Effector memory CD8-positive, alpha-beta T cell (primary cell): Measurements from ENCODE around the gene PPP1R7.
A peak's percentile ranks its signal among the peaks of the same experiment; 100 is the strongest.

Source experiments
- ATAC-seq: fragments of 150-1000 bp; cut with Tn5 transposase; replicated peaks from 2 replicates; pipeline ENCODE4 v1.10.0; 2021; ENCODE audit warnings: mild to moderate bottlenecking, moderate library complexity
- DNase-seq, 3 experiments: peaks; one replicate each; pipeline ENCODE4 v3.0.0; 2021
- H3K27ac Mint-ChIP-seq, 2 donors: one replicate each; pipeline ENCODE4 v1.8.0; 2022; ENCODE audit warnings: mild to moderate bottlenecking in 2 of 2, mixed read lengths in 2 of 2, moderate library complexity in 2 of 2
- H3K27me3 Mint-ChIP-seq, 2 donors: one replicate each; pipeline ENCODE4 v1.8.0; 2022; ENCODE audit warnings: mixed read lengths in 2 of 2
- H3K36me3 Mint-ChIP-seq: one replicate; pipeline ENCODE4 v1.8.0; 2022; ENCODE audit warnings: mild to moderate bottlenecking, moderate library complexity, mixed read lengths; ENCODE audit not compliant: insufficient read depth
- H3K4me1 Mint-ChIP-seq, 2 donors: one replicate each; pipeline ENCODE4 v1.8.0; 2022; ENCODE audit warnings: low read depth in 2 of 2, mixed read lengths in 2 of 2
- H3K4me3 Mint-ChIP-seq, 2 donors: one replicate each; pipeline ENCODE4 v1.8.0; 2022; ENCODE audit warnings: mild to moderate bottlenecking in 2 of 2, mixed read lengths in 2 of 2, moderate library complexity in 2 of 2
- H3K9me3 Mint-ChIP-seq, 2 donors: one replicate each; pipeline ENCODE4 v1.8.0; 2022; ENCODE audit warnings: mixed read lengths in 2 of 2

The PPP1R7 gene

GRCh38 chr2:241126771-241127202 lies 23.5 kb upstream of the PPP1R7 start:
- Mint-ChIP-seq H3K27me3 (no peaks in the 10 kb centered on the region), H3K4me3 (no peak overlapping the region), H3K4me1 (peaks cover 11 to 14% of the 10 kb centered on the region in 2 donors), H3K9me3 (no peaks in the 10 kb centered on the region), H3K36me3 (peaks cover 5% of the 10 kb centered on the region), H3K27ac (no peak overlapping the region)
- no peak for ATAC-seq
- DNase-seq, result no peak

DNA sequence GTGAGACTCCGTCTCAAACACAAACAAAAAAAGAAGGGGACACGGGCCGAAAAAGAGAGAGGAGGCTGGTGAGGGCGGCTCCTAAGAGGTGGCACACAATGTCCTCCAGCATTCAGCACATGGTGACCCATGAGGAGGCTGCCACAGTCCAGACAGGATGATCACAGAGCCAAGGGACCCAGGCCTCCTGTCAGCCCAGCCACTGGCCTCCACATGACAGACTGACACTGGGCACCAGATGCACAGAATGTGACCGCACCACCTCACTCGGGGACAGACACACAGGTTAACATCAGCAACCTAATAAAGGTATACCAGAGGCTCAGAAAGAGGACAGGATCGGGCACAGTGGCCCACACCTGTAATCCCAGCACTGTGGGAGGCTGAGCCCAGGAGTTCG lies 22.0 kb upstream of the PPP1R7 start:
- Mint-ChIP-seq H3K4me3 (peak overlapping the region in 1 of 2 donors; percentile 44), H3K27ac (peak overlapping the region; percentile 95 to 97), H3K27me3 (no peaks in the 10 kb centered on the region), H3K36me3 (peaks cover 12% of the 10 kb centered on the region), H3K4me1 (peaks cover 11 to 14% of the 10 kb centered on the region in 2 donors), H3K9me3 (no peaks in the 10 kb centered on the region)
- no peak for DNase-seq
- ATAC-seq, result no peak

DNA sequence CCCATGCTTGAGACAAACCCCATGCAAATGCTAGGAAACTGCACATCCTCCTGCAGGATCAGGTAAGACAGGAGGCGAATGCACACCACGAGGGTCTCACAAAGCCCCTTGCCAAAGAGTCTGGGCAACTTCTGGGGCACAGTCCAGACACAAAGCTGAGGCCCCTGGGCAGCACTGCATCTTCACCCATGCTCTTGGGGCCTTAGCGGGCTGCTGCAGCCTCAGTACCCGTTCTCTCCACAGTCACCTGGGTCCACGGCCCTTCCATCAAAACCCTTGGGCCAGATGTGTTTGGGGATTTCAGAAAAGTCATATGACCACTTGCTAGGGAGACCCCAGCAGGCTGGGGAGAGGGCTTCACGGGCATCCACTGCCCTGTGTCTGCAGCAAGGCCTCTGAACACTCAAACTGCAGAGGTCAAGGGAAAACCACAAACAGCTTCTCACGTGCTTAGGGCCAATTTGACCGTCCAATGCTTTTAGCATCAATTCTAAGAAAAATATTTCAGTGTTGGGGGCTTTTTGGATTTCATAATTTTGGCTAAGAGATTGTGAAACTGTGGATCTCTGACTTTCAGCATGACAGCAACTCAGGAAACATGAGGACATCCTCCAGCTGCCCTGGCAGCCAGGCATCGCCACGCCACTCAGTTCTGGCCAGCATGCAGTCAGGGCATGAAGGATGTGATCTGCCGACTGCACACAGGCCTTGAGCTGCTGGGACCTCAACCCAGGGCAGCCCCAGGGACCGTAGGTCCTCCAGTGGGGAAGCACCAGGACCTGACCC lies 21.0 kb upstream of the PPP1R7 start:
- Mint-ChIP-seq H3K4me1 (peaks cover 11 to 14% of the 10 kb centered on the region in 2 donors), H3K27ac (peak overlapping the region; percentile 64 to 86), H3K4me3 (no peak overlapping the region), H3K36me3 (peaks cover 12% of the 10 kb centered on the region), H3K9me3 (no peaks in the 10 kb centered on the region), H3K27me3 (no peaks in the 10 kb centered on the region)
- DNase-seq (no peak), ATAC-seq (no peak)

- peak overlapping the region in 1 of 2 donors; percentile 32 for H3K27ac Mint-ChIP-seq
- H3K9me3 Mint-ChIP-seq, result no peaks in the 10 kb centered on the region
- no peak for ATAC-seq
- peaks cover 12% of the 10 kb centered on the region for H3K36me3 Mint-ChIP-seq
- peaks cover 11 to 14% of the 10 kb centered on the region in 2 donors for H3K4me1 Mint-ChIP-seq
- H3K27me3 Mint-ChIP-seq, result no peaks in the 10 kb centered on the region
- no peak overlapping the region for H3K4me3 Mint-ChIP-seq
- DNase-seq, result no peak
Measured at GRCh38 chr2:241130316-241130715, 20.0 kb upstream of the PPP1R7 start.

- no peaks in the 10 kb centered on the region for H3K27me3 Mint-ChIP-seq
- no peak overlapping the region for H3K4me3 Mint-ChIP-seq
- H3K27ac Mint-ChIP-seq, result no peak overlapping the region
- DNase-seq (no peak), ATAC-seq (no peak)
- H3K4me1 Mint-ChIP-seq, result peaks cover 11 to 14% of the 10 kb centered on the region in 2 donors
- H3K36me3 Mint-ChIP-seq, result peaks cover 12% of the 10 kb centered on the region
- no peaks in the 10 kb centered on the region for H3K9me3 Mint-ChIP-seq
Measured at GRCh38 chr2:241131531-241131930, 18.7 kb upstream of the PPP1R7 start.

DNA sequence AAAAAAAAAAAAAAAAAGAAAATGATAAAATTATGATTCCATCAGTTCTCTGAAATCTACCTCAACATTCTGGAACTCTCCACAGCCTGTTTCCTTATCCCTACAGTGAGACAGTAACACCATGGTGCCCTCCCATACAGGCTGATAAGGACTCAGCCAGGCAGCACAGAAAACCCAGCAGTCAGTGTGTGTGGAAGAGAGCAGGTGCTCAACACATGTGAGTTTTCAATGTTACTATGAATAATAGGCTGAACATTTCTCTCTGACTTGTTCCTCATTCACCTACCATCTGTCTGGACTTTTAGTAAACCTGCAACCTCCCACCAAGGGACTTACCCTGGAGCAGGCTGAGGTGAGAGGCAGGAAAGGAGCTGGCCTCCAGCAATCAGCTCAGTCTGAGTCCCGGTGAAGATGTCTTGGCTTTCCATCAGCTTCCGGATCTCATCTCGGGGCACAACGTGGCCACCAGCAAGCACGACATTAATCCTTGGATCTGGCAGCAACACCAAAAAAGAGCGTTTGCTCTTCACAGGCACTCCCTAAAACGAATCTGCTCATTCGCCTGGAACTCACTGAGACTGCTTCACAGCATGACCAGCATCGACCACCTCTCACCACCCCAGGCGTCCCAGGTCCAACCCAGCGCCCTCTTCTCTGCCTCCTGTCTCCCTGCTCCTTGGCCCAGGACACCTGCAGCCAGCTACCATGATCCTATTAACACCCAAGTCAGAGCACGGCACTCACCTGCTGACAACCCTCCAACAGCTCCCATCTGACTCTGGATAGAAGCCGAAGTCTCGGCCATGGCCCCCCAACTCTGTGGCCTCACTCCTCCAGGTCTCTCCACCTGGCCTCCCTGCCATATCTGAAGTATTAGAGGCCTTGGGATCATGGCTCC lies 17.5 kb upstream of the PPP1R7 start:
- Mint-ChIP-seq H3K4me3 (no peak overlapping the region), H3K4me1 (peaks cover 5 to 8% of the 10 kb centered on the region in 2 donors), H3K27me3 (no peaks in the 10 kb centered on the region), H3K36me3 (peaks cover 12% of the 10 kb centered on the region), H3K9me3 (no peaks in the 10 kb centered on the region), H3K27ac (no peak overlapping the region)
- no peak for DNase-seq
- no peak for ATAC-seq

GRCh38 chr2:241133436-241133820 lies 16.8 kb upstream of the PPP1R7 start:
- Mint-ChIP-seq H3K27me3 (no peaks in the 10 kb centered on the region), H3K4me3 (no peak overlapping the region), H3K36me3 (peaks cover 12% of the 10 kb centered on the region), H3K27ac (no peak overlapping the region), H3K9me3 (no peaks in the 10 kb centered on the region), H3K4me1 (peaks cover 0 to 5% of the 10 kb centered on the region in 2 donors)
- no peak for ATAC-seq
- DNase-seq, result no peak

DNA sequence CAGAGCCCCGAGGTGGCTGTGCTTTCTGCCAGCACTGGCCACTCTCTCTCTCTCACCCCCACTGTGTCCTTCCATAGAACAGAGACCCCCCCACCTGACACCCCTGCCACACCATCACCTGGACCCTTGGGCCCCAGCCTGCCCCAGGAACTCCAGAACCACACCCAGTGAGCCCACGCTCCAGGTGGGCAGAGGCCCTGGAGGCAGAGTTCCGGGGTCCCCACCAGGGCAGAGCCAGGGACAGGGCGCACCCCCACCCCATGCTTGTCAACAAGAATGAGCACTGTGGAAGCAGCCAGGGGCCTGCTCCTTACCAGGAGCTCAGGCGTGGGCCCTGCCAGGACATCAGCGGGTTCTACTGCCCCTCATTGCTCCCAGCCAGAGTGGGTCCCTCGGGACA lies 15.6 kb upstream of the PPP1R7 start:
- no peak overlapping the region for H3K27ac Mint-ChIP-seq
- H3K36me3 Mint-ChIP-seq, result peaks cover 9% of the 10 kb centered on the region
- ATAC-seq, result no peak

DNA sequence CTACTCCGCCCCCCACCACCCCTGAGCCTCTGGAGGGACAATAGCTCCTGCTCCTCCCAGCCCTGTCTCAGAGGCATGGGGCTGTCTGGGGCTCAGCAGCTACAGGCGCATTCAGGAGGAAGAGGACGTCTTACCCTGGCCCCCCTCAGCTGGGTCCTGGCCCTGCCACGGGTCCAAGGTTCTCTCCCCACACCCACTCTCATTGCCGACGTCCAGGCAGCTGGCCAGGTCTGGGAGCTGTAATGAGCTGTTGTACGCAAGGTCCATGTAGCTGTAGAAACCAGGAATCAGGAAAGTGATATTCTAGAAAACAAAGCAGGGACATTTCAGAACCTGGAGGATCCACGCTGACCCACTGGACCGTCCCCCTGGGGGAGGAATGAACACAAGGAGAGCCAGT lies 14.5 kb upstream of the PPP1R7 start:
- no peaks in the 10 kb centered on the region for H3K9me3 Mint-ChIP-seq
- H3K27me3 Mint-ChIP-seq, result no peaks in the 10 kb centered on the region
- H3K4me1 Mint-ChIP-seq, result no peaks in the 10 kb centered on the region
- no peak for DNase-seq
- H3K36me3 Mint-ChIP-seq, result peaks cover 9% of the 10 kb centered on the region
- H3K27ac Mint-ChIP-seq, result no peak overlapping the region
- no peak overlapping the region for H3K4me3 Mint-ChIP-seq
- ATAC-seq, result no peak

More for the DNA sequence above, 15.6 kb upstream of the PPP1R7 start:
- Mint-ChIP-seq H3K4me3 (no peak overlapping the region), H3K9me3 (no peaks in the 10 kb centered on the region), H3K4me1 (no peaks in the 10 kb centered on the region), H3K27me3 (no peaks in the 10 kb centered on the region)
- DNase-seq, result no peak

DNA sequence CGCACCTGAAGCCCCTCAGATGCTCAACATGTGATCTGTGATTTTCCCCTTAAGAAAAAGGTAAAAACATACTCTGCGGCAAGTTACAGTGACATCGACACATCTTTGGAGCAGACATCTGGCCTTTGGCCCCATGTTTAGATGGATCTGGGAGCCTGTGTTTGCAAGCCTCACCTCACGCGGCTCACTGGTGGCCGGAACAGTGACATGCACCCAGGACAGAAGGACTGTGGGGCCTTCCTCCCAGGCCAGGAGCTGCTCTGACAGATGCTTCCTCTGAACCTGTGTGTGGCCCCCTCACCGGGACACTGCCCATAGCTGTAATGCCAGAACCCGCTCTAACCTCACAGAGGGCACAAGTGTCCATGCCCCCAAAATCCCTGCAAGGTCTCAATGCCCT lies 14.1 kb upstream of the PPP1R7 start:
- no peak overlapping the region for H3K27ac Mint-ChIP-seq
- H3K4me1 Mint-ChIP-seq, result no peaks in the 10 kb centered on the region
- H3K4me3 Mint-ChIP-seq, result no peak overlapping the region
- no peaks in the 10 kb centered on the region for H3K27me3 Mint-ChIP-seq
- H3K9me3 Mint-ChIP-seq, result no peaks in the 10 kb centered on the region
- no peak for DNase-seq
- no peak for ATAC-seq
- H3K36me3 Mint-ChIP-seq, result peaks cover 9% of the 10 kb centered on the region

- ATAC-seq, result no peak
- Mint-ChIP-seq H3K27ac (no peak overlapping the region), H3K36me3 (peaks cover 7% of the 10 kb centered on the region)
Measured at GRCh38 chr2:241136661-241137260, 13.5 kb upstream of the PPP1R7 start.

DNA sequence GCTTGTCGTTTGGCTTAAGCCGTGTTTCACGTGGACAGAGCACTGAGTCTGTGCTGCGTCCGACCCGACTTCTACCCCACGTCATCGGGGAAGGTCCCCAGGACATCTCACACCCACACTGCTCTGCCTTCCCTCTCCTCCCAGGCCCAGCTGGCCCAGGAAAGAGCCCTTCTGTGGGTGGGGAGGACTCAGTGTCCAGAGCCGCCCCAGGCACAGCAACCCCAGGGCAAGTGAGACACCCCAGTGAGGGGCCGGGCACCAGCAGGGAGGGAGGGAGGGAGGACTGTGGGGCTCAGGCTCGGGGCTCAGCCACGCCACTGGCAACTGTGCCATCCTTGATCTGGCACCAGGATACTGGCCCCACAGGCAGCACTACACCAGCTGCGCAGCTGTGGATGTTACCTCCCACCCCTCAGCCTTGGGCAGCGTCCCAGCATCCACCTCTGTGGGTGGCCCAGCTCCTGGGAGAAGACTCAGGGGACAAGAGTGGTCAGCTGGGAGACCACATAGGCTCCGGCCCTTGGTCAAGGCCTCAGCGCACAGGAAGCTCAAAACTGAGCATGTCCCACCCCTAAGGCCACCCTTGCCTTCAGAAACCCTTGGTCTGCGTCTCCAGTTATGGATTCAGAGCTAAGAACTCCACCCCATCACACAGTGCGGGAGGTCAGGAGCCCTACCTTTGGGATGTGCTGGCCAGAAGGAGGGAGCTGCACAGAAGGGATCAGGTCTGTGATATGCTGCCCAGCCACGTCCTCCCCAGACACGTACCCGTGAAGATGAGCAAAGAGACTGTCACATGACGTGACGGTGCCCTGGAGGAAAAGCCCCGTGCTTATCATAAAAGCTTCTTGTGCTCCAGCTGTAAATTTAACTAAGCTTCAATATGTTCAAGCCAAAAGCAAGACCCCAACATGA lies 12.7 kb upstream of the PPP1R7 start:
- H3K36me3 Mint-ChIP-seq, result peaks cover 3% of the 10 kb centered on the region
- no peak overlapping the region for H3K4me3 Mint-ChIP-seq
- no peak for DNase-seq
- no peak overlapping the region for H3K27ac Mint-ChIP-seq
- H3K9me3 Mint-ChIP-seq, result no peaks in the 10 kb centered on the region
- no peaks in the 10 kb centered on the region for H3K27me3 Mint-ChIP-seq
- H3K4me1 Mint-ChIP-seq, result peaks cover 0 to 8% of the 10 kb centered on the region in 2 donors
- ATAC-seq, result no peak

More at GRCh38 chr2:241136661-241137260, 13.5 kb upstream of the PPP1R7 start:
- Mint-ChIP-seq H3K9me3 (no peaks in the 10 kb centered on the region), H3K4me3 (no peak overlapping the region), H3K27me3 (no peaks in the 10 kb centered on the region), H3K4me1 (peaks cover 0 to 4% of the 10 kb centered on the region in 2 donors)
- DNase-seq, result no peak

DNA sequence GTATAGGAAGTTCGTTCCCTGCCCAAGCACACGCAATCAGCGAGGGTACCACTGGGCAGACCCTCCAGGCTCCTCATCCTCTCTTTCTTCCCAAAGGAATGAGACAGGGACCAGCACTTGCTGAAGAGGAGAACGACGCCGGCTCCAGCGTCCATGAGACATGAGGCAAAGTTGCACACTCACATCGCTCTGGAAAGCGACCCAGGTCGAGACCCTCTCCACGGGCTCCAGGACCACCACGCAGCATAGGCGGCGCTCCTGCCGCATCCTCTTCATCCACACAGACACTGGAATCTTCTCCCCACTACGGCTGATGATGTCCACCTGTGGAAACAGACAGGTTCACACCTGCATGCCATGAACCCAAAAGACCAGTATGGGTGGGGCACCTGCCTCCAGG lies 11.8 kb upstream of the PPP1R7 start:
- H3K4me3 Mint-ChIP-seq, result no peak overlapping the region
- no peaks in the 10 kb centered on the region for H3K27me3 Mint-ChIP-seq
- H3K36me3 Mint-ChIP-seq, result no peaks in the 10 kb centered on the region
- peaks cover 0 to 8% of the 10 kb centered on the region in 2 donors for H3K4me1 Mint-ChIP-seq
- no peak for DNase-seq
- no peak for ATAC-seq
- H3K9me3 Mint-ChIP-seq, result no peaks in the 10 kb centered on the region
- no peak overlapping the region for H3K27ac Mint-ChIP-seq
